H1 (cell line): ENCODE measurements around the gene SH3BP5. TPM values are rescaled to one million over a fixed set of nuclear protein-coding genes. Genes with fewer than 3 reads are reported as not detected.

Source experiments
- CTCF ChIA-PET: fragments of 300-600 bp; sonication (Branson Sonifier 250); formaldehyde crosslinking; loops from one replicate; lab custom pipeline; 2021; ENCODE audit not compliant: partially characterized antibody; lab: Charles Lee
- POLR2A ChIA-PET: fragments of 300-600 bp; sonication (Branson Sonifier 250); formaldehyde crosslinking; loops from one replicate; lab custom pipeline; 2021; ENCODE audit warnings: inconsistent platforms; ENCODE audit not compliant: partially characterized antibody; lab: Charles Lee
- DNase-seq, 2 experiments: peaks; one replicate each; pipeline versions ENCODE4 v3.0.0 to v3.0.0-alpha.2; 2010 to 2022; ENCODE audit warnings: low spot score in 2 of 2, low read depth in 1 of 2, mixed read lengths in 1 of 2
- FAIRE-seq: peaks from 2 replicates; lab custom pipeline; 2011; peaks lifted over from hg19 to GRCh38; lab: Jason Lieb, UNC
- H2AFZ ChIP-seq: 2 replicates; pipeline ENCODE4 v1.8.1; 2012; ENCODE audit warnings: low read length, inconsistent platforms
- H2AK5ac ChIP-seq: 2 replicates; pipeline ENCODE4 v1.6.1; 2013; ENCODE audit warnings: low read depth, low read length
- H2BK120ac ChIP-seq: replicated peaks from 2 replicates; pipeline ENCODE3; 2013; ENCODE audit warnings: low read depth, low read length, inconsistent platforms
- H2BK12ac ChIP-seq: 2 replicates; pipeline ENCODE4 v1.6.1; 2013; ENCODE audit warnings: low read depth, low read length
- H2BK15ac ChIP-seq: 2 replicates; pipeline ENCODE4 v1.6.1; 2013; ENCODE audit warnings: low read length
- H2BK20ac ChIP-seq: 2 replicates; pipeline ENCODE4 v1.6.1; 2013; ENCODE audit warnings: low read length
- H2BK5ac ChIP-seq: 2 replicates; pipeline ENCODE4 v1.6.1; 2013; ENCODE audit warnings: low read depth, low read length
- H3K14ac ChIP-seq: 2 replicates; pipeline ENCODE4 v1.6.1; 2013; ENCODE audit warnings: inconsistent platforms; ENCODE audit not compliant: insufficient read length
- H3K18ac ChIP-seq: 2 replicates; pipeline ENCODE4 v1.6.1; 2013; ENCODE audit warnings: low read length; ENCODE audit errors: extremely low read depth
- H3K23ac ChIP-seq: 2 replicates; pipeline ENCODE4 v1.6.1; 2013; ENCODE audit warnings: inconsistent platforms; ENCODE audit not compliant: insufficient read length
- H3K23me2 ChIP-seq: 2 replicates; pipeline ENCODE4 v1.6.1; 2013; ENCODE audit warnings: low read depth, low read length
- H3K27ac ChIP-seq: 2 replicates; pipeline ENCODE4 v1.6.1; 2011; ENCODE audit warnings: low read depth, low read length, inconsistent platforms
- H3K27me3 ChIP-seq, 4 experiments: replicated peaks in 1 of 4; 1 replicate in 1 of 4; 2 replicates in 3 of 4; pipeline versions ENCODE4 v1.6.1 to v1.8.1; 2011 to 2013; ENCODE audit warnings: low read length in 3 of 4, mild to moderate bottlenecking in 3 of 4, inconsistent platforms in 2 of 4, mixed read lengths in 2 of 4, moderate library complexity in 1 of 4; ENCODE audit not compliant: control insufficient read depth in 3 of 4, insufficient read depth in 3 of 4; ENCODE audit errors: extremely low read depth in 1 of 4
- H3K36me3 ChIP-seq, 4 experiments: 2 replicates each; pipeline versions ENCODE4 v1.6.1 to v1.8.1; 2011 to 2013; ENCODE audit warnings: mild to moderate bottlenecking in 4 of 4, low read length in 3 of 4, moderate library complexity in 2 of 4, control low read depth in 1 of 4, inconsistent platforms in 1 of 4; ENCODE audit not compliant: insufficient read depth in 4 of 4, control insufficient read depth in 2 of 4
- H3K4ac ChIP-seq: replicated peaks from 2 replicates; pipeline ENCODE3; 2013; ENCODE audit warnings: low read length, low read depth, mixed read lengths, inconsistent platforms; ENCODE audit not compliant: insufficient read length
- H3K4me1 ChIP-seq, 4 experiments: replicated peaks in 1 of 4; 1 replicate in 1 of 4; 2 replicates in 3 of 4; pipeline versions ENCODE4 v1.6.1 to v1.8.1; 2011 to 2013; ENCODE audit warnings: low read length in 3 of 4, inconsistent platforms in 2 of 4, mixed read lengths in 1 of 4; ENCODE audit not compliant: insufficient read depth in 4 of 4, control insufficient read depth in 3 of 4
- H3K4me2 ChIP-seq, 2 experiments: 2 replicates each; pipeline versions ENCODE4 v1.6.1 to v1.8.1; 2011 to 2013; ENCODE audit warnings: low read depth in 2 of 2, low read length in 2 of 2, control low read depth in 1 of 2, inconsistent platforms in 1 of 2, mild to moderate bottlenecking in 1 of 2; ENCODE audit not compliant: insufficient read depth in 1 of 2
- H3K4me3 ChIP-seq, 4 experiments: fragments of 200-600, 300-600 bp in 1 of 4; sonication (generic), shearing (Covaris generic), sonication (Bioruptor Twin) in 1 of 4; 2 replicates each; pipeline versions ENCODE4 v1.5.1 to v1.8.1; 2011 to 2016; ENCODE audit warnings: low read length in 4 of 4, low read depth in 3 of 4, control low read depth in 2 of 4, inconsistent platforms in 2 of 4, mild to moderate bottlenecking in 2 of 4, mixed read lengths in 1 of 4, moderate library complexity in 1 of 4; ENCODE audit not compliant: insufficient read depth in 2 of 4; ENCODE audit errors: extremely low read depth in 1 of 4
- H3K56ac ChIP-seq: replicated peaks from 2 replicates; pipeline ENCODE3; 2013; ENCODE audit warnings: low read depth, mild to moderate bottlenecking, mixed read lengths, low read length, inconsistent platforms; ENCODE audit not compliant: insufficient read length
- H3K79me1 ChIP-seq: 2 replicates; pipeline ENCODE4 v1.6.1; 2013; ENCODE audit warnings: low read depth, low read length, control low read depth
- H3K79me2 ChIP-seq, 2 experiments: 2 replicates each; pipeline versions ENCODE4 v1.6.1 to v1.8.1; 2012 to 2013; ENCODE audit warnings: low read length in 2 of 2, mild to moderate bottlenecking in 2 of 2, inconsistent platforms in 1 of 2; ENCODE audit not compliant: insufficient read depth in 2 of 2, control insufficient read depth in 1 of 2
- H3K9ac ChIP-seq, 4 experiments: replicated peaks in 1 of 4; 1 replicate in 1 of 4; 2 replicates in 3 of 4; pipeline versions ENCODE4 v1.6.1 to v1.8.1; 2011 to 2013; ENCODE audit warnings: low read depth in 3 of 4, low read length in 3 of 4, control low read depth in 2 of 4, mild to moderate bottlenecking in 2 of 4, moderate library complexity in 2 of 4, inconsistent platforms in 1 of 4; ENCODE audit errors: extremely low read depth in 1 of 4
- H3K9me3 ChIP-seq, 2 experiments: 2 replicates each; pipeline versions ENCODE4 v1.6.1 to v1.8.1; 2012 to 2013; ENCODE audit warnings: mild to moderate bottlenecking in 2 of 2, moderate library complexity in 2 of 2, control low read depth in 1 of 2, inconsistent platforms in 1 of 2, low read depth in 1 of 2, low read length in 1 of 2, mixed read lengths in 1 of 2; ENCODE audit not compliant: insufficient read depth in 2 of 2
- H4K20me1 ChIP-seq, 2 experiments: replicated peaks in 1 of 2; 2 replicates each; pipeline versions ENCODE3 to v1.8.1; 2011 to 2013; ENCODE audit warnings: inconsistent platforms in 2 of 2, low read length in 2 of 2, mild to moderate bottlenecking in 1 of 2; ENCODE audit not compliant: insufficient read depth in 2 of 2, control insufficient read depth in 1 of 2
- H4K5ac ChIP-seq: 2 replicates; pipeline ENCODE4 v1.6.1; 2013; ENCODE audit warnings: low read length, low read depth, mixed read lengths, inconsistent platforms; ENCODE audit not compliant: insufficient read length
- H4K8ac ChIP-seq: 2 replicates; pipeline ENCODE4 v1.8.0; 2013; ENCODE audit warnings: mild to moderate bottlenecking, moderate library complexity, low read length, inconsistent platforms; ENCODE audit not compliant: insufficient read depth; ENCODE audit errors: extremely low read depth
- H4K91ac ChIP-seq: replicated peaks from 2 replicates; pipeline ENCODE3; 2013; ENCODE audit warnings: low read length, mixed read lengths, inconsistent platforms; ENCODE audit not compliant: insufficient read length
- ASH2L ChIP-seq: fragments of 200-600, 300-600 bp; sonication (generic); IDR thresholded peaks from one replicate; pipeline ENCODE4 v1.7.1; 2017; ENCODE audit warnings: low read length
- CBX5 ChIP-seq: fragments of 300-800, 300-1000 bp; sonication (generic); IDR thresholded peaks from 2 replicates; pipeline ENCODE4 v1.7.1; 2016; ENCODE audit warnings: antibody characterized with exemption, low read length, low read depth
- JUND ChIP-seq: IDR thresholded peaks from 2 replicates; pipeline ENCODE4 v1.6.1; 2011; ENCODE audit warnings: mild to moderate bottlenecking, improper control_type of control experiment, low read length
- ZNF274 ChIP-seq: IDR thresholded peaks from 2 replicates; pipeline ENCODE4 v1.7.0; 2012; ENCODE audit warnings: low read length, borderline replicate concordance; ENCODE audit errors: extremely low read depth
- WGBS, 2 experiments: shearing (Covaris generic) in 1 of 2; methylation state at CpG; one replicate each; pipeline versions ENCODE4 v1.1.6 to v1.1.7; 2013 to 2015; ENCODE audit warnings: low lambda C conversion rate in 2 of 2, mixed read lengths in 2 of 2, inconsistent platforms in 1 of 2, low coverage in 1 of 2, missing lambda C conversion rate in 1 of 2; ENCODE audit not compliant: insufficient replicate concordance in 2 of 2, insufficient coverage in 1 of 2, insufficient read length in 1 of 2; ENCODE audit errors: extremely low coverage in 1 of 2, missing lambda C conversion rate in 1 of 2; 5-methylcytosine and 5-hydroxymethylcytosine counted together
- polyA plus RNA-seq, 7 experiments: library from polyadenylated mRNA; depleted of rRNA in 3 of 7; stranded (reverse) in 5 of 7; unstranded in 2 of 7; fragments of >200 nt in 5 of 7; fragments of 200-250 nt in 2 of 7; gene quantifications; 1 replicate in 5 of 7; 2 replicates in 1 of 7; 4 replicates in 1 of 7; pipeline versions ENCODE4 v1.2.1 to v1.2.3, GENCODE V29; 2011 to 2013; ENCODE audit warnings: missing spikeins in 2 of 7, mixed read lengths in 2 of 7
- total RNA-seq: library from RNA; stranded (reverse); fragmentation: NEBNext Ultra II Directional; extraction: Animal tissue kit (Norgen Biotek cat#: 25700); gene quantifications from 2 replicates; pipeline ENCODE4 v1.2.1, GENCODE V29; 2021

SH3BP5 gene
- total and polyA plus RNA-seq, 2 of the 8 experiments (the other 6 are each of a cell fraction or from before 2014, with no cell fraction given) = 7.1 to 9.7 TPM

DNA sequence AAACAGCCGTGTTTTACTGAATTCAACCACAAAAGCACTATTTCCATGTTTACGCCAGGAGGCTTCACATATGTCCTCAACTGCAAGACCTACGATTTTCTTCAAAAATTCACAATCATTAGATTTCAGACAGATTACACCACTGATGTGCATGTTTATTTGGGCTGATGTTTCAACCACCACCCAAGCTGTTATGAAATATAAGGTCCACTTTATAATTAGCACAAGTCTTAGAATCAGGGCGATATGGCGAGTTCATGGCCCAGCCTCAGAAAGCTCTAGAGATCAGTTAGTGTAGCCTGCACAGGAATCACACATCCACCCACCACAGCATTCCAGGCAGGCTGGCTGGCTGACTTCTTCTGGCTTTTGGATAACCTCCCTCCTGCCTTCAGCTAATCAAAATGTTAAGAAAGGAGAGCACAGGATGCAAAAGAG is 15.4 kb downstream of the SH3BP5 start:
- Histone ChIP-seq H3K4me3 (no peak overlapping the region), H3K79me2 (peaks cover 0 to 3% of the 10 kb centered on the region in 2 experiments; a peak in 1 of 4 replicates), H3K14ac (no peak overlapping the region), H3K23me2 (no peaks in the 10 kb centered on the region), H3K4ac (no peak overlapping the region), H4K91ac (no peak overlapping the region), H3K23ac (no peak overlapping the region), H3K27me3 (no peaks in the 10 kb centered on the region), H3K9ac (no peak overlapping the region), H3K4me2 (no peak overlapping the region), H3K36me3 (no peaks in the 10 kb centered on the region), H2AK5ac (no peak overlapping the region), H3K9me3 (no peaks in the 10 kb centered on the region), H2BK20ac (no peak overlapping the region), H3K27ac (no peak overlapping the region), H4K20me1 (no peaks in the 10 kb centered on the region), H2BK15ac (no peak overlapping the region), H3K18ac (no peak overlapping the region), H2BK12ac (no peak overlapping the region), H2BK120ac (no peak overlapping the region), H4K8ac (no peak overlapping the region), H4K5ac (no peak overlapping the region), H3K4me1 (peaks cover 0 to 3% (median 1%) of the 10 kb centered on the region in 4 experiments; a peak in 2 of 7 replicates), H3K56ac (no peak overlapping the region), H2AFZ (no peak overlapping the region), H2BK5ac (no peak overlapping the region), H3K79me1 (no peaks in the 10 kb centered on the region)
- FAIRE-seq = no peak
- TF ChIP-seq JUND (no peak), ASH2L (no peak), ZNF274 (no peak), CBX5 (no peak)
- CTCF ChIA-PET = interaction anchor here (0.6 to 2.3 kb wide), 5 partner anchors 16 to 198 kb away, joined by 3 to 7 read pairs (median 3); partner anchors contain the start of gene SH3BP5
- no peak for DNase-seq
- POLR2A ChIA-PET = no interaction called here
- 94% methylated on average over 5 of the region's 5 CpGs; no CpG with 5 or more reads in 1 of the 2 experiments for WGBS, 2 experiments
